ENCODE results near the gene ARHGAP24.
"Not testable (repeated sequence)": the region's sequence is repeated elsewhere in the genome, so short reads cannot be mapped to it uniquely, and the experiment has no call there.

The ARHGAP24 gene

GRCh38 chr4:85815796-85816459, 341.0 kb downstream of the ARHGAP24 start:
- Histone ChIP-seq H3K27me3 (ENCODE audit: insufficient read depth, low read length) (no peaks in the 10 kb centered on the region), H2AK5ac (ENCODE audit: low read length) (no peak overlapping the region), H4K91ac (ENCODE audit: low read depth, low read length) (no peak overlapping the region), H3K79me2 (ENCODE audit: control insufficient read depth, insufficient read depth, low read length, poor library complexity) (no peaks in the 10 kb centered on the region), H3K79me1 (ENCODE audit: low read length) (no peaks in the 10 kb centered on the region), H4K12ac (ENCODE audit: low read depth, low read length) (no peak overlapping the region), H3K23ac (ENCODE audit: low read length) (no peak overlapping the region), H4K8ac (ENCODE audit: low read depth, low read length) (no peak overlapping the region), H3K36me3 (ENCODE audit: control insufficient read depth in 1 of 2, insufficient read depth in 2 of 2, low read length in 2 of 2) (no peaks in the 10 kb centered on the region), H2AFZ (ENCODE audit: insufficient read depth, low read length, poor library complexity) (no peak overlapping the region), H3K18ac (ENCODE audit: low read length) (no peak overlapping the region), H3K14ac (ENCODE audit: low read length) (no peak overlapping the region), H3K4me1 (ENCODE audit: control insufficient read depth in 1 of 2, insufficient read depth in 2 of 2, low read length in 2 of 2) (no peaks in the 10 kb centered on the region), H2BK5ac (ENCODE audit: low read depth, low read length, poor library complexity) (no peak overlapping the region), H3K4me3 (ENCODE audit: low read depth, low read length) (no peak overlapping the region), H3K27ac (ENCODE audit: low read depth, low read length) (no peak overlapping the region), H2BK120ac (ENCODE audit: insufficient read depth, low read length, poor library complexity) (no peak overlapping the region), H3K4me2 (ENCODE audit: low read length) (no peak overlapping the region), H3K9ac (ENCODE audit: low read length) (no peak overlapping the region), H2BK12ac (ENCODE audit: low read length) (no peak overlapping the region), H3K4ac (ENCODE audit: low read depth, low read length) (no peak overlapping the region), H3K9me3 (ENCODE audit: insufficient read depth, low read depth, low read length) (no peaks in the 10 kb centered on the region)
- DNase-seq = peak in 1 of 2 donors; percentile 51
- WGBS (ENCODE audit: extremely low coverage, insufficient coverage, insufficient read length) = no CpG with 5 or more reads among the region's 7 CpGs

- no peak overlapping the region for H3K18ac ChIP-seq (ENCODE audit: low read length)
- H3K4ac ChIP-seq (ENCODE audit: low read depth, low read length) = no peak overlapping the region
- H3K4me1 ChIP-seq (ENCODE audit: control insufficient read depth in 1 of 2, insufficient read depth in 2 of 2, low read length in 2 of 2) = no peaks in the 10 kb centered on the region
- no peak overlapping the region for H4K8ac ChIP-seq (ENCODE audit: low read depth, low read length)
- H3K9me3 ChIP-seq (ENCODE audit: insufficient read depth, low read depth, low read length) = no peaks in the 10 kb centered on the region
- H3K36me3 ChIP-seq (ENCODE audit: control insufficient read depth in 1 of 2, insufficient read depth in 2 of 2, low read length in 2 of 2) = no peaks in the 10 kb centered on the region
- H3K27ac ChIP-seq (ENCODE audit: low read depth, low read length) = no peak overlapping the region
- no peak overlapping the region for H3K14ac ChIP-seq (ENCODE audit: low read length)
- no CpG with 5 or more reads among the region's 3 CpGs for WGBS (ENCODE audit: extremely low coverage, insufficient coverage, insufficient read length)
- H3K23ac ChIP-seq (ENCODE audit: low read length) = no peak overlapping the region
- no peak overlapping the region for H4K91ac ChIP-seq (ENCODE audit: low read depth, low read length)
- H3K4me2 ChIP-seq (ENCODE audit: low read length) = no peak overlapping the region
- no peak overlapping the region for H2BK5ac ChIP-seq (ENCODE audit: low read depth, low read length, poor library complexity)
- H3K79me1 ChIP-seq (ENCODE audit: low read length) = no peaks in the 10 kb centered on the region
- no peak overlapping the region for H3K9ac ChIP-seq (ENCODE audit: low read length)
- no peak overlapping the region for H3K4me3 ChIP-seq (ENCODE audit: low read depth, low read length)
- no peak overlapping the region for H2BK12ac ChIP-seq (ENCODE audit: low read length)
- no peak for DNase-seq
- H2AFZ ChIP-seq (ENCODE audit: insufficient read depth, low read length, poor library complexity) = no peak overlapping the region
- no peak overlapping the region for H2BK120ac ChIP-seq (ENCODE audit: insufficient read depth, low read length, poor library complexity)
- no peak overlapping the region for H4K12ac ChIP-seq (ENCODE audit: low read depth, low read length)
- no peak overlapping the region for H2AK5ac ChIP-seq (ENCODE audit: low read length)
- no peaks in the 10 kb centered on the region for H3K27me3 ChIP-seq (ENCODE audit: insufficient read depth, low read length)
- H3K79me2 ChIP-seq (ENCODE audit: control insufficient read depth, insufficient read depth, low read length, poor library complexity) = no peaks in the 10 kb centered on the region
These were observed 343.8 kb downstream of the ARHGAP24 start for GRCh38 chr4:85818700-85819099.

GRCh38 chr4:85820101-85820500, 345.2 kb downstream of the ARHGAP24 start:
- H4K12ac ChIP-seq (ENCODE audit: low read depth, low read length); H3K27ac ChIP-seq (ENCODE audit: low read depth, low read length); H3K9ac ChIP-seq (ENCODE audit: low read length): not testable (repeated sequence)

GRCh38 chr4:85821688-85822455, 346.9 kb downstream of the ARHGAP24 start:
- WGBS (ENCODE audit: extremely low coverage, insufficient coverage, insufficient read length) = no CpG with 5 or more reads among the region's 2 CpGs
- Histone ChIP-seq H3K27ac (ENCODE audit: low read depth, low read length) (no peak overlapping the region), H2AK5ac (ENCODE audit: low read length) (no peak overlapping the region), H2AFZ (ENCODE audit: insufficient read depth, low read length, poor library complexity) (no peak overlapping the region), H2BK120ac (ENCODE audit: insufficient read depth, low read length, poor library complexity) (no peak overlapping the region), H4K8ac (ENCODE audit: low read depth, low read length) (no peak overlapping the region), H2BK5ac (ENCODE audit: low read depth, low read length, poor library complexity) (no peak overlapping the region), H3K27me3 (ENCODE audit: insufficient read depth, low read length) (no peaks in the 10 kb centered on the region), H2BK12ac (ENCODE audit: low read length) (no peak overlapping the region), H3K9me3 (ENCODE audit: insufficient read depth, low read depth, low read length) (no peaks in the 10 kb centered on the region), H3K79me2 (ENCODE audit: control insufficient read depth, insufficient read depth, low read length, poor library complexity) (no peaks in the 10 kb centered on the region), H3K18ac (ENCODE audit: low read length) (no peak overlapping the region), H3K36me3 (ENCODE audit: control insufficient read depth in 1 of 2, insufficient read depth in 2 of 2, low read length in 2 of 2) (no peaks in the 10 kb centered on the region), H4K12ac (ENCODE audit: low read depth, low read length) (no peak overlapping the region), H3K14ac (ENCODE audit: low read length) (no peak overlapping the region), H3K23ac (ENCODE audit: low read length) (no peak overlapping the region), H3K4me1 (ENCODE audit: control insufficient read depth in 1 of 2, insufficient read depth in 2 of 2, low read length in 2 of 2) (peaks cover 0 to 3% of the 10 kb centered on the region in 2 experiments), H3K4ac (ENCODE audit: low read depth, low read length) (no peak overlapping the region), H3K4me2 (ENCODE audit: low read length) (no peak overlapping the region), H3K79me1 (ENCODE audit: low read length) (no peaks in the 10 kb centered on the region), H3K9ac (ENCODE audit: low read length) (no peak overlapping the region), H4K91ac (ENCODE audit: low read depth, low read length) (no peak overlapping the region), H3K4me3 (ENCODE audit: low read depth, low read length) (no peak overlapping the region)
- no peak for DNase-seq

More at GRCh38 chr4:85820101-85820500, 345.2 kb downstream of the ARHGAP24 start:
- not testable (repeated sequence) for DNase-seq; H2AFZ ChIP-seq (ENCODE audit: insufficient read depth, low read length, poor library complexity); H4K91ac ChIP-seq (ENCODE audit: low read depth, low read length); H3K14ac ChIP-seq (ENCODE audit: low read length); H3K23ac ChIP-seq (ENCODE audit: low read length); H3K79me2 ChIP-seq (ENCODE audit: control insufficient read depth, insufficient read depth, low read length, poor library complexity); H2BK5ac ChIP-seq (ENCODE audit: low read depth, low read length, poor library complexity); H3K4me1 ChIP-seq (ENCODE audit: control insufficient read depth in 1 of 2, insufficient read depth in 2 of 2, low read length in 2 of 2); H3K9me3 ChIP-seq (ENCODE audit: insufficient read depth, low read depth, low read length); H3K4me2 ChIP-seq (ENCODE audit: low read length); H3K27me3 ChIP-seq (ENCODE audit: insufficient read depth, low read length); H3K79me1 ChIP-seq (ENCODE audit: low read length); H2BK12ac ChIP-seq (ENCODE audit: low read length); H2AK5ac ChIP-seq (ENCODE audit: low read length); H3K18ac ChIP-seq (ENCODE audit: low read length); H3K36me3 ChIP-seq (ENCODE audit: control insufficient read depth in 1 of 2, insufficient read depth in 2 of 2, low read length in 2 of 2); H4K8ac ChIP-seq (ENCODE audit: low read depth, low read length); H3K4me3 ChIP-seq (ENCODE audit: low read depth, low read length); H3K4ac ChIP-seq (ENCODE audit: low read depth, low read length); H2BK120ac ChIP-seq (ENCODE audit: insufficient read depth, low read length, poor library complexity)
